Liver (tissue), 3 donors: ENCODE measurements around the gene GABARAPL2.

Experiments
- ATF3 ChIP-seq: IDR thresholded peaks from 2 replicates; pipeline ENCODE4 v1.6.1; 2016; ENCODE audit warnings: antibody characterized with exemption
- CTCF ChIP-seq: fragments of 150-350 bp; IDR thresholded peaks from 2 replicates; pipeline ENCODE4 v1.5.1; 2017; ENCODE audit warnings: improper control_type of control experiment, low read depth, low read length; ENCODE audit not compliant: missing input control
- EGR1 ChIP-seq, 2 donors: IDR thresholded peaks; 2 replicates each; pipeline ENCODE4 v1.6.1; 2016 to 2018; ENCODE audit warnings: antibody characterized with exemption in 2 of 2, low read depth in 2 of 2
- GABPA ChIP-seq, 2 donors: IDR thresholded peaks in 1 of 2; conservative IDR thresholded peaks in 1 of 2; 2 replicates each; pipeline ENCODE4 v1.6.1; 2016; ENCODE audit warnings: antibody characterized with exemption in 2 of 2, mild to moderate bottlenecking in 1 of 2, moderate library complexity in 1 of 2
- HNF4G ChIP-seq: IDR thresholded peaks from 2 replicates; pipeline ENCODE4 v1.6.1; 2016; ENCODE audit warnings: antibody characterized with exemption
- JUND ChIP-seq, 2 donors: IDR thresholded peaks; 2 replicates each; pipeline ENCODE4 v1.6.1; 2016; ENCODE audit warnings: antibody characterized with exemption in 2 of 2
- MAX ChIP-seq: IDR thresholded peaks from 2 replicates; pipeline ENCODE4 v1.6.1; 2016; ENCODE audit warnings: antibody characterized with exemption
- RAD21 ChIP-seq, 2 donors: IDR thresholded peaks; 2 replicates each; pipeline ENCODE4 v1.6.1; 2016; ENCODE audit warnings: antibody characterized with exemption in 2 of 2, mild to moderate bottlenecking in 2 of 2
- REST ChIP-seq: IDR thresholded peaks from 2 replicates; pipeline ENCODE4 v1.6.1; 2016; ENCODE audit warnings: antibody characterized with exemption, mild to moderate bottlenecking
- RXRA ChIP-seq, 2 donors: IDR thresholded peaks; 2 replicates each; pipeline ENCODE4 v1.6.1; 2017 to 2018; ENCODE audit warnings: antibody characterized with exemption in 2 of 2, mild to moderate bottlenecking in 1 of 2
- SP1 ChIP-seq: IDR thresholded peaks from 2 replicates; pipeline ENCODE4 v1.6.1; 2018; ENCODE audit warnings: antibody characterized with exemption, mild to moderate bottlenecking
- TAF1 ChIP-seq: conservative IDR thresholded peaks from 2 replicates; pipeline ENCODE4 v1.6.1; 2016; ENCODE audit warnings: antibody characterized with exemption, mild to moderate bottlenecking
- YY1 ChIP-seq: IDR thresholded peaks from 2 replicates; pipeline ENCODE4 v1.6.1; 2016; ENCODE audit warnings: antibody characterized with exemption, mild to moderate bottlenecking
- ZBTB33 ChIP-seq: IDR thresholded peaks from 2 replicates; pipeline ENCODE4 v1.6.1; 2016; ENCODE audit warnings: antibody characterized with exemption
- donor health status: healthy.
- donor health status: healthy.

GRCh38 chr16:75615619-75616018 lies 49.4 kb downstream of the GABARAPL2 start:
- TF ChIP-seq CTCF: no peak
- TF ChIP-seq JUND (IDR thresholded peaks at IDR 0.05): no peak
- no peak for TF ChIP-seq EGR1 (IDR thresholded peaks at IDR 0.05; ENCODE audit: low read depth in 2 of 2)
- no peak for TF ChIP-seq REST
- no peak for TF ChIP-seq RAD21 (IDR thresholded peaks at IDR 0.05)
- TF ChIP-seq SP1: no peak
- TF ChIP-seq RXRA (IDR thresholded peaks at IDR 0.05): no peak
- TF ChIP-seq YY1: no peak
- no peak for TF ChIP-seq MAX
- no peak for TF ChIP-seq GABPA (IDR thresholded peaks at IDR 0.05 in 1 of 2, conservative IDR thresholded peaks at IDR 0.05 in 1 of 2)
- TF ChIP-seq ZBTB33: no peak
- no peak for TF ChIP-seq ATF3
- TF ChIP-seq TAF1: no peak
- no peak for TF ChIP-seq HNF4G
